SU-DHL-6 (cell line): ENCODE measurements around the gene RAD51D.

Source experiments
- EZH2phosphoT487 ChIP-seq: fragments of 200-600 bp; sonication (generic), shearing (Covaris generic); conservative IDR thresholded peaks from 2 replicates; pipeline ENCODE4 v1.6.1; 2018; ENCODE audit warnings: mild to moderate bottlenecking, antibody characterized with exemption, low read length, moderate library complexity, mixed read lengths
- TF ChIP-seq, protein P1 (sequence below): fragments of 200-600 bp; sonication (generic); IDR thresholded peaks from one replicate; pipeline ENCODE4 v1.5.1; 2017; ENCODE audit warnings: antibody characterized with exemption, mild to moderate bottlenecking, low read length, moderate library complexity; ENCODE audit not compliant: insufficient read depth, poor library complexity, severe bottlenecking

DNA sequence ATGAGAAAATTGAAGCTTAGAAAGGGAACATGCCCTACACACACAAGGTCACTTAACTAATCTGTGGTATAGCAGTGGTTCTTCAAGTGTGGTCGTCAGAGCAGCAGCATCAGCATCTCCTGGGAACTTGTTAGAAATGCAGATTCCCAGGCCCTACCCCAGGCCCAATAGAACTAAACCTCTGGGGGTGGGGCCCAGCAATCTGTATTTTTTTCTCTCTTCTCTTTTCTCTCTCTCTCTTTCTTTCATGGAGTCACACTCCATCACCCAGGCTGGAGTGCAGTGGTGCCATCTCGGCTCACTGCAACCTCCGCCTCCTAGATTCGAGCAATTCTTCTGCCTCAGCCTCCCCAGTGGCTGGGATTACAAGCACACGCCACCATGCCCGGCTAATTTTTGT lies 18.6 kb upstream of the RAD51D start:
- TF ChIP-seq, protein P1, sequence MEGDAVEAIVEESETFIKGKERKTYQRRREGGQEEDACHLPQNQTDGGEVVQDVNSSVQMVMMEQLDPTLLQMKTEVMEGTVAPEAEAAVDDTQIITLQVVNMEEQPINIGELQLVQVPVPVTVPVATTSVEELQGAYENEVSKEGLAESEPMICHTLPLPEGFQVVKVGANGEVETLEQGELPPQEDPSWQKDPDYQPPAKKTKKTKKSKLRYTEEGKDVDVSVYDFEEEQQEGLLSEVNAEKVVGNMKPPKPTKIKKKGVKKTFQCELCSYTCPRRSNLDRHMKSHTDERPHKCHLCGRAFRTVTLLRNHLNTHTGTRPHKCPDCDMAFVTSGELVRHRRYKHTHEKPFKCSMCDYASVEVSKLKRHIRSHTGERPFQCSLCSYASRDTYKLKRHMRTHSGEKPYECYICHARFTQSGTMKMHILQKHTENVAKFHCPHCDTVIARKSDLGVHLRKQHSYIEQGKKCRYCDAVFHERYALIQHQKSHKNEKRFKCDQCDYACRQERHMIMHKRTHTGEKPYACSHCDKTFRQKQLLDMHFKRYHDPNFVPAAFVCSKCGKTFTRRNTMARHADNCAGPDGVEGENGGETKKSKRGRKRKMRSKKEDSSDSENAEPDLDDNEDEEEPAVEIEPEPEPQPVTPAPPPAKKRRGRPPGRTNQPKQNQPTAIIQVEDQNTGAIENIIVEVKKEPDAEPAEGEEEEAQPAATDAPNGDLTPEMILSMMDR = no peak
- no peak for TF ChIP-seq EZH2phosphoT487
